Stimulated activated CD4-positive, alpha-beta T cell treated with anti-CD3 and anti-CD28 coated beads, Interleukin-1b, Interleukin-23, amount 100 ng/mL, for 24 hours (primary cell): ENCODE results near the gene ATE1.
"Not testable (repeated sequence)": the region's sequence is repeated elsewhere in the genome, so short reads cannot be mapped to it uniquely, and the experiment has no call there.

ENCODE experiments used
- DNase-seq, 4 experiments: peaks; one replicate each; pipeline ENCODE4 v3.0.0-alpha.2; 2020; ENCODE audit warnings: low read depth in 4 of 4, low spot score in 1 of 4

ATE1 gene

GRCh38 chr10:121740069-121740468 is 187.8 kb downstream of the ATE1 start:
- no peak for DNase-seq

- no peak for DNase-seq
Observed at GRCh38 chr10:121739114-121739513, 188.7 kb downstream of the ATE1 start.

- DNase-seq: no peak
Observed at GRCh38 chr10:121736315-121737130, 191.3 kb downstream of the ATE1 start.

- no peak for DNase-seq
Observed at GRCh38 chr10:121735263-121735662, 192.6 kb downstream of the ATE1 start.

GRCh38 chr10:121734589-121735045 is 193.2 kb downstream of the ATE1 start:
- no peak for DNase-seq

- no peak for DNase-seq
Observed at GRCh38 chr10:121732656-121733445, 195.0 kb downstream of the ATE1 start.

GRCh38 chr10:121732172-121732571 is 195.7 kb downstream of the ATE1 start:
- DNase-seq: no peak

- no peak for DNase-seq
Observed at GRCh38 chr10:121724282-121724681, 203.5 kb downstream of the ATE1 start.

- DNase-seq: no peak
Observed at GRCh38 chr10:121722665-121723064, 205.2 kb downstream of the ATE1 start.

- no peak for DNase-seq
Observed at GRCh38 chr10:121721257-121721656, 206.6 kb downstream of the ATE1 start.

- DNase-seq: no peak
Observed at GRCh38 chr10:121715969-121716368, 211.9 kb downstream of the ATE1 start.

GRCh38 chr10:121715076-121715475 is 212.8 kb downstream of the ATE1 start:
- DNase-seq: no peak

GRCh38 chr10:121713486-121713885 is 214.3 kb downstream of the ATE1 start:
- no peak for DNase-seq

GRCh38 chr10:121710971-121711370 is 216.9 kb downstream of the ATE1 start:
- no peak for DNase-seq

GRCh38 chr10:121710207-121710606 is 217.6 kb downstream of the ATE1 start:
- no peak for DNase-seq

GRCh38 chr10:121709675-121710073 is 218.2 kb downstream of the ATE1 start:
- DNase-seq: no peak

- DNase-seq: no peak
Observed at GRCh38 chr10:121708728-121709674, 218.8 kb downstream of the ATE1 start.

GRCh38 chr10:121702351-121703320 is 225.2 kb downstream of the ATE1 start:
- no peak for DNase-seq

GRCh38 chr10:121700416-121700815 is 227.4 kb downstream of the ATE1 start:
- DNase-seq: no peak

- not testable (repeated sequence) for DNase-seq
Observed at GRCh38 chr10:121699703-121700102, 228.1 kb downstream of the ATE1 start.
